SK-N-SH (cell line): ENCODE data around the gene ZNF331. TPM values are rescaled to one million over a fixed set of nuclear protein-coding genes. Genes with fewer than 3 reads are reported as not detected.

Experiments used
- CTCF ChIA-PET: fragments of 300-600, 350-600 bp; formaldehyde crosslinking; extraction: SDS; loops from one replicate; lab custom pipeline; 2021; lab: Yijun Ruan, JAX
- POLR2A ChIA-PET: fragments of 350-600 bp; sonication (Branson Sonifier 250); formaldehyde crosslinking; extraction: SDS; loops from one replicate; lab custom pipeline; 2020; ENCODE audit warnings: antibody characterized with exemption, inconsistent platforms; lab: Yijun Ruan, JAX
- DNase-seq: peaks from one replicate; pipeline ENCODE4 v3.0.0; 2012
- H2AFZ ChIP-seq: fragments of 200-600 bp; sonication (generic); 2 replicates; pipeline ENCODE4 v1.8.1; 2016; ENCODE audit warnings: antibody characterized with exemption, mild to moderate bottlenecking, low read depth
- H3F3A ChIP-seq: fragments of 200-600 bp; sonication (generic); replicated peaks from 2 replicates; pipeline ENCODE3; 2016; ENCODE audit warnings: antibody characterized with exemption, mild to moderate bottlenecking; ENCODE audit not compliant: insufficient read depth
- H3K27ac ChIP-seq, 2 experiments: fragments of 200-500 bp in 1 of 2; fragments of 200-600 bp in 1 of 2; sonication (Bioruptor generic) in 1 of 2; sonication (generic), shearing (Covaris generic) in 1 of 2; 2 replicates each; pipeline versions ENCODE4 v1.5.1 to v1.6.1; 2014 to 2016; ENCODE audit warnings: low read depth in 2 of 2, inconsistent platforms in 1 of 2, low read length in 1 of 2, mild to moderate bottlenecking in 1 of 2, mixed read lengths in 1 of 2
- H3K27me3 ChIP-seq: fragments of 200-600 bp; sonication (generic), shearing (Covaris generic); 2 replicates; pipeline ENCODE4 v1.6.1; 2016; ENCODE audit warnings: mixed run types; ENCODE audit not compliant: insufficient read depth
- H3K36me3 ChIP-seq, 2 experiments: fragments of 200-500 bp in 1 of 2; fragments of 200-600 bp in 1 of 2; sonication (Bioruptor generic) in 1 of 2; sonication (generic) in 1 of 2; replicated peaks in 1 of 2; 2 replicates each; pipeline versions ENCODE3 to v1.5.1; 2014 to 2016; ENCODE audit warnings: low read length in 1 of 2, mild to moderate bottlenecking in 1 of 2; ENCODE audit not compliant: insufficient read depth in 2 of 2, control insufficient read depth in 1 of 2
- H3K4me1 ChIP-seq, 2 experiments: fragments of 200-500 bp in 1 of 2; fragments of 200-600 bp in 1 of 2; sonication (Bioruptor generic) in 1 of 2; sonication (generic), shearing (Covaris generic) in 1 of 2; 2 replicates each; pipeline versions ENCODE4 v1.5.1 to v1.6.1; 2014 to 2016; ENCODE audit warnings: low read depth in 1 of 2, low read length in 1 of 2, mixed run types in 1 of 2; ENCODE audit not compliant: insufficient read depth in 2 of 2, control insufficient read depth in 1 of 2
- H3K4me2 ChIP-seq: fragments of 200-600 bp; sonication (generic), shearing (Covaris generic); 2 replicates; pipeline ENCODE4 v1.6.1; 2017; ENCODE audit warnings: mixed run types
- H3K4me3 ChIP-seq, 2 experiments: fragments of 200-500 bp in 1 of 2; fragments of 200-600 bp in 1 of 2; sonication (Bioruptor generic) in 1 of 2; sonication (generic), shearing (Covaris generic) in 1 of 2; 2 replicates each; pipeline versions ENCODE4 v1.5.1 to v1.8.1; 2014 to 2016; ENCODE audit warnings: low read depth in 2 of 2, inconsistent platforms in 1 of 2, low read length in 1 of 2, mild to moderate bottlenecking in 1 of 2, mixed read lengths in 1 of 2, moderate library complexity in 1 of 2
- H3K79me2 ChIP-seq: fragments of 200-600 bp; sonication (generic); 2 replicates; pipeline ENCODE4 v1.8.1; 2017; ENCODE audit warnings: mild to moderate bottlenecking; ENCODE audit not compliant: insufficient read depth
- H3K9ac ChIP-seq: fragments of 200-600 bp; sonication (generic); 2 replicates; pipeline ENCODE4 v1.6.1; 2017; ENCODE audit warnings: mixed run types
- H3K9me2 ChIP-seq: fragments of 200-600 bp; sonication (generic); 2 replicates; pipeline ENCODE4 v1.6.1; 2017; ENCODE audit warnings: mixed run types
- H3K9me3 ChIP-seq: fragments of 200-600 bp; sonication (generic); 2 replicates; pipeline ENCODE4 v1.6.1; 2017; ENCODE audit warnings: mixed run types, mild to moderate bottlenecking, moderate library complexity
- H4K20me1 ChIP-seq: fragments of 200-600 bp; sonication (generic); 2 replicates; pipeline ENCODE4 v1.6.1; 2017; ENCODE audit warnings: mild to moderate bottlenecking, mixed run types; ENCODE audit not compliant: insufficient read depth
- CTCF ChIP-seq: fragments of 200-600 bp; sonication (generic); IDR thresholded peaks from 2 replicates; pipeline ENCODE4 v1.6.1; 2017; ENCODE audit warnings: antibody characterized with exemption, mild to moderate bottlenecking, moderate library complexity
- ELF1 ChIP-seq: IDR thresholded peaks from 2 replicates; pipeline ENCODE4 v1.4.0; 2012
- EZH2phosphoT487 ChIP-seq: fragments of 200-600 bp; sonication (generic); IDR thresholded peaks from 2 replicates; pipeline ENCODE4 v1.6.1; 2017; ENCODE audit warnings: low read depth, mixed run types, mild to moderate bottlenecking, antibody characterized with exemption, moderate library complexity, borderline replicate concordance
- FOXJ3 ChIP-seq: sonication (generic); formaldehyde crosslinking; IDR thresholded peaks from 2 replicates; pipeline ENCODE4 v1.5.1; 2020; ENCODE audit warnings: mild to moderate bottlenecking, missing genetic modification reagents
- GATA2 ChIP-seq: sonication (generic); formaldehyde crosslinking; IDR thresholded peaks from 2 replicates; pipeline ENCODE4 v1.5.0; 2020; ENCODE audit warnings: mild to moderate bottlenecking, missing genetic modification reagents
- IRF3 ChIP-seq: fragments of 150-350 bp; IDR thresholded peaks from 2 replicates; pipeline ENCODE4 v1.6.1; 2016; ENCODE audit warnings: mild to moderate bottlenecking, low read depth, low read length
- JUND ChIP-seq: IDR thresholded peaks from 2 replicates; pipeline ENCODE4 v1.4.0; 2012
- RAD21 ChIP-seq: IDR thresholded peaks from 2 replicates; pipeline ENCODE4 v1.6.1; 2012; ENCODE audit warnings: mild to moderate bottlenecking, low read length
- RCOR1 ChIP-seq: fragments of 150-350 bp; IDR thresholded peaks from 2 replicates; pipeline ENCODE4 v1.6.1; 2017; ENCODE audit warnings: antibody characterized with exemption, low read length
- REST ChIP-seq: IDR thresholded peaks from 2 replicates; pipeline ENCODE4 v1.6.1; 2012; ENCODE audit warnings: mild to moderate bottlenecking, low read depth, low read length, moderate library complexity
- RFX5 ChIP-seq: IDR thresholded peaks from 2 replicates; pipeline ENCODE4 v1.6.1; 2012; ENCODE audit warnings: mild to moderate bottlenecking, improper control_type of control experiment, low read length
- SMC3 ChIP-seq: IDR thresholded peaks from 2 replicates; pipeline ENCODE4 v1.6.1; 2012; ENCODE audit warnings: low read depth, low read length, improper control_type of control experiment
- TAF1 ChIP-seq: IDR thresholded peaks from 2 replicates; pipeline ENCODE4 v1.6.1; 2012; ENCODE audit warnings: low read depth, mild to moderate bottlenecking, low read length, moderate library complexity, borderline replicate concordance
- WGBS: methylation state at CpG from one replicate; pipeline ENCODE4 v1.1.6; 2017; ENCODE audit warnings: low lambda C conversion rate; 5-methylcytosine and 5-hydroxymethylcytosine counted together
- polyA plus RNA-seq, 3 experiments: library from polyadenylated mRNA; depleted of rRNA; stranded (reverse); fragments of >200 nt; gene quantifications; 2 replicates each; pipeline ENCODE4 v1.2.3, GENCODE V29; 2012

The ZNF331 gene
- polyA plus RNA-seq, 1 of the 3 experiments (the other 2 are of a cell fraction): 7.2 TPM

GRCh38 chr19:53506728-53507127 lies 31.2 kb upstream of the ZNF331 start (continued):
- TF ChIP-seq REST (no peak), EZH2phosphoT487 (no peak), TAF1 (no peak), FOXJ3 (CRISPR knock-in tag) (no peak), CTCF (no peak), JUND (no peak)
- TF ChIP-seq, all 33 proteins: peak for 0

GRCh38 chr19:53507523-53508442 lies 30.2 kb upstream of the ZNF331 start:
- ChIA-PET POLR2A (no interaction called here), CTCF (interaction anchor here (1.0 to 2.0 kb wide), 3 partner anchors 82 to 238 kb away, joined by 4 to 8 read pairs (median 6); no protein-coding TSS in a partner anchor)
- no peaks in the 10 kb centered on the region for H3K9me2 ChIP-seq
- H3K9ac ChIP-seq: no peak overlapping the region
- H4K20me1 ChIP-seq: no peaks in the 10 kb centered on the region
- H3K4me2 ChIP-seq: no peak overlapping the region
- H3K79me2 ChIP-seq: no peaks in the 10 kb centered on the region
- TF ChIP-seq RCOR1 (no peak), IRF3 (no peak), REST (no peak), RAD21 (no peak), FOXJ3 (CRISPR knock-in tag) (no peak), GATA2 (CRISPR knock-in tag) (no peak), ELF1 (no peak), EZH2phosphoT487 (no peak), SMC3 (no peak), TAF1 (no peak), RFX5 (no peak)
- WGBS: 25% methylated on average over 13 of the region's 17 CpGs
- no peak overlapping the region for H2AFZ ChIP-seq
- H3K4me3 ChIP-seq: no peak overlapping the region
- DNase-seq: no peak
- H3K9me3 ChIP-seq: no peaks in the 10 kb centered on the region
- H3F3A ChIP-seq: no peaks in the 10 kb centered on the region
- no peaks in the 10 kb centered on the region for H3K36me3 ChIP-seq
- H3K27ac ChIP-seq: no peak overlapping the region
- H3K27me3 ChIP-seq: no peaks in the 10 kb centered on the region
- H3K4me1 ChIP-seq: peaks cover 0 to 10% of the 10 kb centered on the region in 2 experiments; a peak in 1 of 4 replicates
